Karpas-422 (cell line): ENCODE measurements around the gene MAPK4. TPM values are rescaled to one million over a fixed set of nuclear protein-coding genes. Genes with fewer than 3 reads are reported as not detected.
A peak's percentile ranks its signal among the peaks of the same experiment; 100 is the strongest.
"Not testable (repeated sequence)": the region's sequence is repeated elsewhere in the genome, so short reads cannot be mapped to it uniquely, and the experiment has no call there.

Experiments
- DNase-seq: peaks from one replicate; pipeline ENCODE4 v3.0.0-alpha.2; 2015
- H2AFZ ChIP-seq: fragments of 200-600 bp; sonication (generic); 2 replicates; pipeline ENCODE4 v1.6.1; 2014; ENCODE audit warnings: antibody characterized with exemption, low read length, mixed read lengths
- H3K27ac ChIP-seq: fragments of 200-600 bp; sonication (generic); 2 replicates; pipeline ENCODE4 v1.5.1; 2014; ENCODE audit warnings: mild to moderate bottlenecking, low read length, moderate library complexity
- H3K27me3 ChIP-seq: fragments of 200-600 bp; sonication (generic); 2 replicates; pipeline ENCODE4 v1.6.1; 2014; ENCODE audit warnings: low read length, mixed read lengths
- H3K36me3 ChIP-seq: fragments of 200-600 bp; sonication (generic); 2 replicates; pipeline ENCODE4 v1.6.1; 2014; ENCODE audit warnings: low read length, mixed read lengths; ENCODE audit not compliant: insufficient read depth
- H3K4me1 ChIP-seq: fragments of 200-600 bp; sonication (generic); 2 replicates; pipeline ENCODE4 v1.6.1; 2014; ENCODE audit warnings: mild to moderate bottlenecking, low read length, mixed read lengths
- H3K4me2 ChIP-seq: fragments of 200-600 bp; sonication (generic); 2 replicates; pipeline ENCODE4 v1.6.1; 2014; ENCODE audit warnings: low read length, low read depth, mild to moderate bottlenecking; ENCODE audit not compliant: poor library complexity, severe bottlenecking
- H3K4me3 ChIP-seq: fragments of 200-600 bp; sonication (generic); 2 replicates; pipeline ENCODE4 v1.5.1; 2014; ENCODE audit warnings: mild to moderate bottlenecking, antibody characterized with exemption, low read length, mixed read lengths
- H3K79me2 ChIP-seq: fragments of 200-600 bp; sonication (generic); 2 replicates; pipeline ENCODE4 v1.6.1; 2014; ENCODE audit warnings: mild to moderate bottlenecking, low read length, mixed read lengths
- H3K9ac ChIP-seq: fragments of 200-600 bp; sonication (generic); 2 replicates; pipeline ENCODE4 v1.6.0; 2014; ENCODE audit warnings: low read length
- H3K9me2 ChIP-seq: fragments of 200-600 bp; sonication (generic), shearing (Covaris generic); replicated peaks from 2 replicates; pipeline ENCODE4 v1.6.0; 2014; ENCODE audit warnings: mild to moderate bottlenecking, low read length, moderate library complexity; ENCODE audit not compliant: insufficient read depth
- H3K9me3 ChIP-seq: fragments of 300-700, 200-600 bp; sonication (generic); 2 replicates; pipeline ENCODE4 v1.6.1; 2014; ENCODE audit warnings: low read length, mixed read lengths
- H4K20me1 ChIP-seq: fragments of 200-600 bp; sonication (generic); 2 replicates; pipeline ENCODE4 v1.6.1; 2014; ENCODE audit warnings: mild to moderate bottlenecking, antibody characterized with exemption, low read length, low read depth; ENCODE audit not compliant: insufficient read depth
- total RNA-seq: library from RNA; depleted of rRNA; stranded (reverse); fragments of >200 nt; shearing (Covaris generic); gene quantifications from 2 replicates; pipeline ENCODE4 v1.2.3, GENCODE V29; 2014; ENCODE audit warnings: low replicate concordance

MAPK4 gene
- total RNA-seq, 1 experiment from 2014 or later, result not detected

GRCh38 chr18:50607378-50607926 lies 47.6 kb downstream of the MAPK4 start:
- DNase-seq, result no peak
- Histone ChIP-seq H3K9ac (no peak overlapping the region), H3K27me3 (peaks cover 2% of the 10 kb centered on the region; the same call in 1 of the 2 replicates), H3K9me3 (no peaks in the 10 kb centered on the region), H3K27ac (no peak overlapping the region), H3K36me3 (no peaks in the 10 kb centered on the region), H3K9me2 (no peaks in the 10 kb centered on the region), H3K4me2 (no peak overlapping the region), H3K79me2 (no peaks in the 10 kb centered on the region), H3K4me3 (no peak overlapping the region), H3K4me1 (no peaks in the 10 kb centered on the region), H2AFZ (no peak overlapping the region), H4K20me1 (no peaks in the 10 kb centered on the region)

- not testable (repeated sequence) for H3K36me3 ChIP-seq, H3K4me2 ChIP-seq, H3K79me2 ChIP-seq, H3K27me3 ChIP-seq, H2AFZ ChIP-seq, H3K9me2 ChIP-seq, H3K4me3 ChIP-seq, H4K20me1 ChIP-seq, DNase-seq, H3K27ac ChIP-seq, H3K4me1 ChIP-seq, H3K9ac ChIP-seq, H3K9me3 ChIP-seq
Observed at GRCh38 chr18:50609171-50609570, 49.3 kb downstream of the MAPK4 start.

GRCh38 chr18:50610349-50610748 lies 50.5 kb downstream of the MAPK4 start:
- Histone ChIP-seq H3K9me3 (no peaks in the 10 kb centered on the region), H3K4me1 (no peaks in the 10 kb centered on the region), H3K36me3 (no peaks in the 10 kb centered on the region), H3K79me2 (no peaks in the 10 kb centered on the region), H4K20me1 (no peaks in the 10 kb centered on the region), H3K27ac (no peak overlapping the region), H3K9me2 (no peaks in the 10 kb centered on the region), H3K27me3 (no peaks in the 10 kb centered on the region), H3K4me2 (no peak overlapping the region), H2AFZ (no peak overlapping the region), H3K4me3 (no peak overlapping the region), H3K9ac (no peak overlapping the region)
- DNase-seq, result peak; percentile 78

GRCh38 chr18:50611529-50611941 lies 51.6 kb downstream of the MAPK4 start:
- H2AFZ ChIP-seq, result no peak overlapping the region
- no peak overlapping the region for H3K9ac ChIP-seq
- H3K9me3 ChIP-seq, result no peaks in the 10 kb centered on the region
- no peak for DNase-seq
- H4K20me1 ChIP-seq, result no peaks in the 10 kb centered on the region
- no peaks in the 10 kb centered on the region for H3K36me3 ChIP-seq
- no peaks in the 10 kb centered on the region for H3K4me1 ChIP-seq
- no peaks in the 10 kb centered on the region for H3K79me2 ChIP-seq
- no peak overlapping the region for H3K4me2 ChIP-seq
- H3K4me3 ChIP-seq, result no peak overlapping the region
- H3K9me2 ChIP-seq, result no peaks in the 10 kb centered on the region
- no peaks in the 10 kb centered on the region for H3K27me3 ChIP-seq
- H3K27ac ChIP-seq, result no peak overlapping the region

GRCh38 chr18:50614838-50615237 lies 55.0 kb downstream of the MAPK4 start:
- H3K9me2 ChIP-seq, result no peaks in the 10 kb centered on the region
- DNase-seq, result no peak
- no peak overlapping the region for H3K4me3 ChIP-seq
- no peak overlapping the region for H3K9ac ChIP-seq
- H3K27me3 ChIP-seq, result no peaks in the 10 kb centered on the region
- no peaks in the 10 kb centered on the region for H3K79me2 ChIP-seq
- no peak overlapping the region for H2AFZ ChIP-seq
- no peaks in the 10 kb centered on the region for H3K9me3 ChIP-seq
- no peaks in the 10 kb centered on the region for H3K4me1 ChIP-seq
- no peak overlapping the region for H3K4me2 ChIP-seq
- no peaks in the 10 kb centered on the region for H4K20me1 ChIP-seq
- H3K36me3 ChIP-seq, result no peaks in the 10 kb centered on the region
- no peak overlapping the region for H3K27ac ChIP-seq

GRCh38 chr18:50616484-50617048 lies 56.7 kb downstream of the MAPK4 start:
- no peak overlapping the region for H3K4me2 ChIP-seq
- H3K9me2 ChIP-seq, result no peaks in the 10 kb centered on the region
- H3K9ac ChIP-seq, result no peak overlapping the region
- DNase-seq, result no peak
- no peaks in the 10 kb centered on the region for H3K79me2 ChIP-seq
- H2AFZ ChIP-seq, result no peak overlapping the region
- H3K4me3 ChIP-seq, result no peak overlapping the region
- no peaks in the 10 kb centered on the region for H3K4me1 ChIP-seq
- no peaks in the 10 kb centered on the region for H3K36me3 ChIP-seq
- H3K9me3 ChIP-seq, result no peaks in the 10 kb centered on the region
- no peak overlapping the region for H3K27ac ChIP-seq
- no peaks in the 10 kb centered on the region for H4K20me1 ChIP-seq
- H3K27me3 ChIP-seq, result no peaks in the 10 kb centered on the region

- Histone ChIP-seq H3K79me2 (no peaks in the 10 kb centered on the region), H3K4me1 (no peaks in the 10 kb centered on the region), H3K4me3 (no peak overlapping the region), H3K9me2 (no peaks in the 10 kb centered on the region), H3K4me2 (no peak overlapping the region), H3K27ac (no peak overlapping the region), H2AFZ (no peak overlapping the region), H3K9ac (no peak overlapping the region), H3K9me3 (no peaks in the 10 kb centered on the region), H3K27me3 (no peaks in the 10 kb centered on the region), H4K20me1 (no peaks in the 10 kb centered on the region), H3K36me3 (no peaks in the 10 kb centered on the region)
- no peak for DNase-seq
Observed at GRCh38 chr18:50619861-50620275, 60.0 kb downstream of the MAPK4 start.

- Histone ChIP-seq H3K27ac (no peak overlapping the region), H3K27me3 (no peaks in the 10 kb centered on the region), H4K20me1 (no peaks in the 10 kb centered on the region), H2AFZ (no peak overlapping the region), H3K4me3 (no peak overlapping the region), H3K4me1 (no peaks in the 10 kb centered on the region), H3K9me2 (no peaks in the 10 kb centered on the region), H3K4me2 (no peak overlapping the region), H3K36me3 (no peaks in the 10 kb centered on the region), H3K79me2 (no peaks in the 10 kb centered on the region), H3K9me3 (no peaks in the 10 kb centered on the region), H3K9ac (no peak overlapping the region)
- no peak for DNase-seq
Observed at GRCh38 chr18:50620319-50620718, 60.4 kb downstream of the MAPK4 start.
